Measurements from ENCODE around the gene PCDH1.
"Not testable (repeated sequence)": the region's sequence is repeated elsewhere in the genome, so short reads cannot be mapped to it uniquely, and the experiment has no call there.

- TF ChIP-seq, protein P1, sequence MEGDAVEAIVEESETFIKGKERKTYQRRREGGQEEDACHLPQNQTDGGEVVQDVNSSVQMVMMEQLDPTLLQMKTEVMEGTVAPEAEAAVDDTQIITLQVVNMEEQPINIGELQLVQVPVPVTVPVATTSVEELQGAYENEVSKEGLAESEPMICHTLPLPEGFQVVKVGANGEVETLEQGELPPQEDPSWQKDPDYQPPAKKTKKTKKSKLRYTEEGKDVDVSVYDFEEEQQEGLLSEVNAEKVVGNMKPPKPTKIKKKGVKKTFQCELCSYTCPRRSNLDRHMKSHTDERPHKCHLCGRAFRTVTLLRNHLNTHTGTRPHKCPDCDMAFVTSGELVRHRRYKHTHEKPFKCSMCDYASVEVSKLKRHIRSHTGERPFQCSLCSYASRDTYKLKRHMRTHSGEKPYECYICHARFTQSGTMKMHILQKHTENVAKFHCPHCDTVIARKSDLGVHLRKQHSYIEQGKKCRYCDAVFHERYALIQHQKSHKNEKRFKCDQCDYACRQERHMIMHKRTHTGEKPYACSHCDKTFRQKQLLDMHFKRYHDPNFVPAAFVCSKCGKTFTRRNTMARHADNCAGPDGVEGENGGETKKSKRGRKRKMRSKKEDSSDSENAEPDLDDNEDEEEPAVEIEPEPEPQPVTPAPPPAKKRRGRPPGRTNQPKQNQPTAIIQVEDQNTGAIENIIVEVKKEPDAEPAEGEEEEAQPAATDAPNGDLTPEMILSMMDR (IDR thresholded peaks at IDR 0.05), result not testable (repeated sequence)
- TF ChIP-seq POLR2A (IDR thresholded peaks at IDR 0.05), result not testable (repeated sequence)
Observed at GRCh38 chr5:141922827-141923447, 44.7 kb upstream of the PCDH1 start.
